Neural cell (in vitro differentiated cells): ENCODE measurements around the gene PGRMC1.

ENCODE experiments used
- EZH2 ChIP-seq: fragments of 200-600, 300-800 bp; shearing (Covaris generic), sonication (generic); IDR thresholded peaks from 2 replicates; pipeline ENCODE4 v1.6.1; 2014; ENCODE audit warnings: antibody characterized with exemption, low read length, borderline replicate concordance, mild to moderate bottlenecking; ENCODE audit not compliant: insufficient read depth, poor library complexity, severe bottlenecking
- POLR2AphosphoS5 ChIP-seq: IDR thresholded peaks from 2 replicates; pipeline ENCODE4 v1.6.1; 2012
- TAF1 ChIP-seq: IDR thresholded peaks from 2 replicates; pipeline ENCODE4 v1.6.1; 2012; ENCODE audit warnings: low read depth
- TF ChIP-seq, protein P1 (sequence below): fragments of 450-650 bp; IDR thresholded peaks from 2 replicates; pipeline ENCODE4 v1.5.1; 2014; ENCODE audit warnings: antibody characterized with exemption, mild to moderate bottlenecking, moderate library complexity; ENCODE audit not compliant: poor library complexity, severe bottlenecking
- TF ChIP-seq, protein P2 (sequence below): IDR thresholded peaks from 2 replicates; pipeline ENCODE4 v1.6.1; 2012; ENCODE audit warnings: borderline replicate concordance

DNA sequence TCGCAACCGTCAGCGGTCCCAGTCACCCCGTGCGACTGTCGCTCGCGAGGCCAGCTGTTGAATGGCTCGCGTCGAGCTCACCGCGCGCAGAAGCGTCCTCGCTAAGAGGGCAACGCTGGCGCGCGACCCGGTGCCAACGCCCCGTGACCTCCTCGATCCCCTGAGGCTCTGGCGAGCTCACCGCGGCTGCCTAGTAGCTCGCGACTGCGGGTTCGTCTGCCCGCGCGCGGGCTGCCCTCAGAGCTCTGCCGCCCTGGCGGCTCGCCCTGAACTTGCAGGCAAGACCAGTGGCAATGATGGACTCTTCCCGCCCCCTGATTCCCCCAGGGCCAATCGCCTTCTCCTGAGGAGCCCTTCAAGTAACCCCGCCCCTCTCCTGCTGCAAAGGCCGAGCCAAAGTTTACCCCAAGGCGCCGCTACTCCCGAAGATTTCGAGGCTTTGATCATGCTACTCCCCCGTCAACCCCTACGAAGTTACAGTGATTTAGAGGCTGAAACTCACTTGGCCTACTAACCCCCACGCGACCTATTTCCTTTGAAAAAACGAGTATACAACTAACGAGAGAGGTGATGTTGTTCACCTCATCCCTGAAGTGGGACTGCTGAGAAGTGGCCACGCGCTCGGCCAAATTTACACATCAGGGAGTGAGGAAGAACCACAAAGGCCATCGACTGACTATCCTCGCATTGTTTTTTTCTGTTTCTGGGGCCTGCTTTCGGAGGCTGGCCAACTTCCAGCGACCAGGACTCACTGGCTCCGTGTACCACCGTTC, 37.5 kb downstream of the PGRMC1 start:
- TF ChIP-seq, protein P1, sequence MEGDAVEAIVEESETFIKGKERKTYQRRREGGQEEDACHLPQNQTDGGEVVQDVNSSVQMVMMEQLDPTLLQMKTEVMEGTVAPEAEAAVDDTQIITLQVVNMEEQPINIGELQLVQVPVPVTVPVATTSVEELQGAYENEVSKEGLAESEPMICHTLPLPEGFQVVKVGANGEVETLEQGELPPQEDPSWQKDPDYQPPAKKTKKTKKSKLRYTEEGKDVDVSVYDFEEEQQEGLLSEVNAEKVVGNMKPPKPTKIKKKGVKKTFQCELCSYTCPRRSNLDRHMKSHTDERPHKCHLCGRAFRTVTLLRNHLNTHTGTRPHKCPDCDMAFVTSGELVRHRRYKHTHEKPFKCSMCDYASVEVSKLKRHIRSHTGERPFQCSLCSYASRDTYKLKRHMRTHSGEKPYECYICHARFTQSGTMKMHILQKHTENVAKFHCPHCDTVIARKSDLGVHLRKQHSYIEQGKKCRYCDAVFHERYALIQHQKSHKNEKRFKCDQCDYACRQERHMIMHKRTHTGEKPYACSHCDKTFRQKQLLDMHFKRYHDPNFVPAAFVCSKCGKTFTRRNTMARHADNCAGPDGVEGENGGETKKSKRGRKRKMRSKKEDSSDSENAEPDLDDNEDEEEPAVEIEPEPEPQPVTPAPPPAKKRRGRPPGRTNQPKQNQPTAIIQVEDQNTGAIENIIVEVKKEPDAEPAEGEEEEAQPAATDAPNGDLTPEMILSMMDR: no peak
- TF ChIP-seq, protein P2, sequence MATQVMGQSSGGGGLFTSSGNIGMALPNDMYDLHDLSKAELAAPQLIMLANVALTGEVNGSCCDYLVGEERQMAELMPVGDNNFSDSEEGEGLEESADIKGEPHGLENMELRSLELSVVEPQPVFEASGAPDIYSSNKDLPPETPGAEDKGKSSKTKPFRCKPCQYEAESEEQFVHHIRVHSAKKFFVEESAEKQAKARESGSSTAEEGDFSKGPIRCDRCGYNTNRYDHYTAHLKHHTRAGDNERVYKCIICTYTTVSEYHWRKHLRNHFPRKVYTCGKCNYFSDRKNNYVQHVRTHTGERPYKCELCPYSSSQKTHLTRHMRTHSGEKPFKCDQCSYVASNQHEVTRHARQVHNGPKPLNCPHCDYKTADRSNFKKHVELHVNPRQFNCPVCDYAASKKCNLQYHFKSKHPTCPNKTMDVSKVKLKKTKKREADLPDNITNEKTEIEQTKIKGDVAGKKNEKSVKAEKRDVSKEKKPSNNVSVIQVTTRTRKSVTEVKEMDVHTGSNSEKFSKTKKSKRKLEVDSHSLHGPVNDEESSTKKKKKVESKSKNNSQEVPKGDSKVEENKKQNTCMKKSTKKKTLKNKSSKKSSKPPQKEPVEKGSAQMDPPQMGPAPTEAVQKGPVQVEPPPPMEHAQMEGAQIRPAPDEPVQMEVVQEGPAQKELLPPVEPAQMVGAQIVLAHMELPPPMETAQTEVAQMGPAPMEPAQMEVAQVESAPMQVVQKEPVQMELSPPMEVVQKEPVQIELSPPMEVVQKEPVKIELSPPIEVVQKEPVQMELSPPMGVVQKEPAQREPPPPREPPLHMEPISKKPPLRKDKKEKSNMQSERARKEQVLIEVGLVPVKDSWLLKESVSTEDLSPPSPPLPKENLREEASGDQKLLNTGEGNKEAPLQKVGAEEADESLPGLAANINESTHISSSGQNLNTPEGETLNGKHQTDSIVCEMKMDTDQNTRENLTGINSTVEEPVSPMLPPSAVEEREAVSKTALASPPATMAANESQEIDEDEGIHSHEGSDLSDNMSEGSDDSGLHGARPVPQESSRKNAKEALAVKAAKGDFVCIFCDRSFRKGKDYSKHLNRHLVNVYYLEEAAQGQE: no peak
- no peak for TF ChIP-seq TAF1
- TF ChIP-seq EZH2: no peak
- TF ChIP-seq POLR2AphosphoS5: no peak
